PC-3 (cell line): ENCODE data around the gene MYH14. TPM values are rescaled to one million over a fixed set of nuclear protein-coding genes. Genes with fewer than 3 reads are reported as not detected.

Experiments
- ATAC-seq: fragments of 200-7000 bp; cut with Tn5 transposase; 2 replicates; pipeline ENCODE4 v1.9.1; 2020; ENCODE audit warnings: mild to moderate bottlenecking, moderate library complexity
- BruUV-seq: library from RNA; stranded (reverse); fragments of 400-500 nt; replicated peaks from 2 replicates; lab custom pipeline; 2021; lab: Mats Ljungman, UMichigan
- CTCF ChIA-PET: fragments of 300-600 bp; sonication (Branson Sonifier 250); formaldehyde crosslinking; loops from one replicate; lab custom pipeline; 2022; ENCODE audit warnings: antibody characterized with exemption; lab: Charles Lee
- POLR2A ChIA-PET: fragments of 300-600 bp; sonication (Branson Sonifier 250); formaldehyde crosslinking; loops from one replicate; lab custom pipeline; 2022; ENCODE audit warnings: antibody characterized with exemption; ENCODE audit not compliant: unreplicated experiment; lab: Charles Lee
- DNase-seq: peaks from one replicate; pipeline ENCODE4 v3.0.0-alpha.2; 2015
- H2AFZ ChIP-seq: fragments of 300-600 bp; sonication (generic); 2 replicates; pipeline ENCODE4 v1.6.0; 2016; ENCODE audit warnings: antibody characterized with exemption, low read length
- H3F3A ChIP-seq: fragments of 300-600 bp; sonication (generic); one replicate; pipeline ENCODE4 v1.6.0; 2017; ENCODE audit warnings: antibody characterized with exemption, low read length, control low read depth, mild to moderate bottlenecking; ENCODE audit not compliant: unreplicated experiment
- H3K27ac ChIP-seq: fragments of 300-600 bp; sonication (generic); 2 replicates; pipeline ENCODE4 v1.5.1; 2016; ENCODE audit warnings: mild to moderate bottlenecking, low read length
- H3K27me3 ChIP-seq: fragments of 300-600 bp; sonication (generic); 2 replicates; pipeline ENCODE4 v1.6.1; 2016; ENCODE audit warnings: low read length, mixed read lengths
- H3K36me3 ChIP-seq: fragments of 300-600 bp; sonication (generic); 2 replicates; pipeline ENCODE4 v1.6.1; 2016; ENCODE audit warnings: low read depth, mixed run types, low read length, mixed read lengths
- H3K4me1 ChIP-seq: fragments of 300-600 bp; sonication (generic); 2 replicates; pipeline ENCODE4 v1.5.1; 2016; ENCODE audit warnings: low read length; ENCODE audit not compliant: insufficient read depth
- H3K4me2 ChIP-seq: fragments of 300-600 bp; sonication (generic); 2 replicates; pipeline ENCODE4 v1.6.0; 2016; ENCODE audit warnings: low read length
- H3K4me3 ChIP-seq: fragments of 300-600 bp; sonication (generic); 2 replicates; pipeline ENCODE4 v1.5.1; 2016; ENCODE audit warnings: mild to moderate bottlenecking, low read length, mixed read lengths
- H3K79me2 ChIP-seq: fragments of 300-600 bp; sonication (generic); 2 replicates; pipeline ENCODE4 v1.6.1; 2017; ENCODE audit warnings: low read length, mixed read lengths
- H3K9ac ChIP-seq: fragments of 300-600 bp; sonication (generic); 2 replicates; pipeline ENCODE4 v1.6.0; 2016; ENCODE audit warnings: mild to moderate bottlenecking, low read length
- H3K9me2 ChIP-seq: fragments of 300-600 bp; sonication (generic); replicated peaks from 2 replicates; pipeline ENCODE4 v1.6.1; 2016; ENCODE audit warnings: mixed run types, low read length, mixed read lengths
- H3K9me3 ChIP-seq: fragments of 300-600 bp; sonication (generic); 2 replicates; pipeline ENCODE4 v1.6.1; 2016; ENCODE audit warnings: low read length, mixed read lengths
- H4K20me1 ChIP-seq: fragments of 300-600 bp; sonication (generic); 2 replicates; pipeline ENCODE4 v1.6.1; 2016; ENCODE audit warnings: low read length, mixed read lengths
- EZH2 ChIP-seq: fragments of 300-600 bp; sonication (generic); IDR thresholded peaks from one replicate; pipeline ENCODE4 v1.6.1; 2017; ENCODE audit warnings: antibody characterized with exemption, mild to moderate bottlenecking, low read length; ENCODE audit not compliant: unreplicated experiment
- EZH2phosphoT487 ChIP-seq: fragments of 300-600 bp; sonication (generic); IDR thresholded peaks from 2 replicates; pipeline ENCODE4 v1.6.1; 2018; ENCODE audit warnings: mild to moderate bottlenecking, antibody characterized with exemption, low read length, borderline replicate concordance
- intact Hi-C: fragments of 100-400 bp; cut with micrococcal nuclease; formaldehyde crosslinking; loops from 2 replicates; pipeline ENCODE4 v1.9.0; 2023
- total RNA-seq: library from RNA; depleted of rRNA; stranded (reverse); fragments of >200 nt; gene quantifications from 2 replicates; pipeline ENCODE4 v1.2.3, GENCODE V29; 2014
- TF ChIP-seq, protein P1 (sequence below): fragments of 300-600 bp; sonication (generic); conservative IDR thresholded peaks from 2 replicates; pipeline ENCODE4 v1.5.1; 2017; ENCODE audit warnings: antibody characterized with exemption, low read depth, mild to moderate bottlenecking, low read length

Gene MYH14
- total RNA-seq, 1 experiment from 2014 or later, result 20.2 TPM

DNA sequence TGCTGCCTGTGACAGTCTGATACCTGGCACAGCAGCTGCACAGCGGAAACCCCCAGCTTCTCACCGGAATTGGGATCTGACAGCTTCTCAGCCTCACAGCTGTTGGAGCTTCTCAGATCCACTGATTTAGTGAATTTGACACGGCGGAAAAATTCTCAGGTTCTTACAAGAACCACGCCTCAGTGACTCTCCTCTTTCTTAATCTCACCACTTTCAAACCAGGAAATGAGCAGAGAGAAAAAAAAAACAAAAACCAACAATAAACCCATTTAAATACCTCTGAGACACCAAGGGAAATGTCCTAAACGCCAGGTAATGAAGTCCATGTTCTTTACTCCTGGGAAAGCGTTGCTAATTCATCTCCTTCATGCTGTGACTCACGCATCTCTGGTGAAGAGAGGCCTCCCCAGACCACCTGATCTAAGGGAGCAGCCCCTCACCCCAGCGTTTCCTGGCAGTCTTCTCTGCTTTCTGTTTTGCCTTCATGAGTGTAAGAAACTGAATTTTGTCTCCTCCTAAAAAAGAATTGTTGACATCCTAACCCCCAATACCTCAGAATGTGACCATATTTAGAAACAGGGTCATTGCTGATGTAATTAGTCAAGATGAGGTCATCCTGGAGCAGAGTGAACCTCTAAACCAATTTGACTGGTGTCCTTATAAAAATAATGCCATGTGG, 24.4 kb upstream of the MYH14 start:
- ATAC-seq, result no peak
- TF ChIP-seq EZH2, result no peak
- TF ChIP-seq, protein P1, sequence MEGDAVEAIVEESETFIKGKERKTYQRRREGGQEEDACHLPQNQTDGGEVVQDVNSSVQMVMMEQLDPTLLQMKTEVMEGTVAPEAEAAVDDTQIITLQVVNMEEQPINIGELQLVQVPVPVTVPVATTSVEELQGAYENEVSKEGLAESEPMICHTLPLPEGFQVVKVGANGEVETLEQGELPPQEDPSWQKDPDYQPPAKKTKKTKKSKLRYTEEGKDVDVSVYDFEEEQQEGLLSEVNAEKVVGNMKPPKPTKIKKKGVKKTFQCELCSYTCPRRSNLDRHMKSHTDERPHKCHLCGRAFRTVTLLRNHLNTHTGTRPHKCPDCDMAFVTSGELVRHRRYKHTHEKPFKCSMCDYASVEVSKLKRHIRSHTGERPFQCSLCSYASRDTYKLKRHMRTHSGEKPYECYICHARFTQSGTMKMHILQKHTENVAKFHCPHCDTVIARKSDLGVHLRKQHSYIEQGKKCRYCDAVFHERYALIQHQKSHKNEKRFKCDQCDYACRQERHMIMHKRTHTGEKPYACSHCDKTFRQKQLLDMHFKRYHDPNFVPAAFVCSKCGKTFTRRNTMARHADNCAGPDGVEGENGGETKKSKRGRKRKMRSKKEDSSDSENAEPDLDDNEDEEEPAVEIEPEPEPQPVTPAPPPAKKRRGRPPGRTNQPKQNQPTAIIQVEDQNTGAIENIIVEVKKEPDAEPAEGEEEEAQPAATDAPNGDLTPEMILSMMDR, result no peak
- no peak for TF ChIP-seq EZH2phosphoT487
- Histone ChIP-seq H3F3A (no peaks in the 10 kb centered on the region), H3K9ac (no peak overlapping the region), H3K4me3 (no peak overlapping the region), H3K27ac (peak overlapping the region; percentile 13; the same call in 1 of the 2 replicates), H3K79me2 (no peaks in the 10 kb centered on the region), H3K27me3 (no peaks in the 10 kb centered on the region), H2AFZ (0 out of 2 replicates have a peak overlapping the region, but pooled peaks have one; percentile 14), H3K9me2 (no peaks in the 10 kb centered on the region), H3K9me3 (no peaks in the 10 kb centered on the region), H3K36me3 (no peaks in the 10 kb centered on the region), H4K20me1 (no peaks in the 10 kb centered on the region), H3K4me1 (peaks cover 9% of the 10 kb centered on the region), H3K4me2 (peak overlapping the region; percentile 19; the same call in 1 of the 2 replicates)
- ChIA-PET POLR2A (no interaction called here), CTCF (interaction anchor here (0.5 kb wide), 1 partner anchor 308 kb away, joined by 3 read pairs; no protein-coding TSS in a partner anchor)
- intact Hi-C loops, result no loop called here
- peak; percentile 27 for DNase-seq
- no TSS peak for BruUV-seq

DNA sequence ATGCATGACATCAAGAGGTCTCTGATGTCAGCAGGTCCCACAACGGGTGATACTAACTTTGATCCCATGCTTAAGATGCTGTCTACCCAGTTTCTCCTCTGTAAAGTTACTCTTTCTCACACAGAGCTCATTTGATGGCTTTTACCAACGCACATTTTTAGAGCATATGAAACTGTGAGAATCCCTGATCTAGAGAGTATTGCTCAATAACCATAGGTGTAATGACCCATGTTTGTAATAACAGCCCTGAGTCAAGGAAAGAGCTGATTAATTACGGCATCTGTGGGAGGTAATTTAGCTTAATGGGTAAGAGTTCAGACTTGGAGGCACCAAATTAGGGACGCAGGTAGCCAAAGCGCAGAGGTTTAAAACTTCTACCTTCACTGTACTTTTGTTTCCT, 22.3 kb upstream of the MYH14 start:
- POLR2A ChIA-PET, result no interaction called here
- BruUV-seq, result no TSS peak
- Histone ChIP-seq H3K4me1 (peaks cover 9% of the 10 kb centered on the region), H2AFZ (no peak overlapping the region), H3K4me2 (no peak overlapping the region), H3F3A (no peaks in the 10 kb centered on the region), H4K20me1 (no peaks in the 10 kb centered on the region), H3K79me2 (no peaks in the 10 kb centered on the region), H3K9ac (no peak overlapping the region), H3K9me2 (no peaks in the 10 kb centered on the region), H3K36me3 (no peaks in the 10 kb centered on the region), H3K27me3 (no peaks in the 10 kb centered on the region), H3K4me3 (no peak overlapping the region), H3K27ac (no peak overlapping the region), H3K9me3 (no peaks in the 10 kb centered on the region)
- intact Hi-C loops, result no loop called here
- ATAC-seq (no peak), DNase-seq (no peak)
- CTCF ChIA-PET, result interaction anchor here (0.5 kb wide), 1 partner anchor 147 kb away, joined by 3 read pairs; no protein-coding TSS in a partner anchor
- TF ChIP-seq, protein P1, result no peak
- TF ChIP-seq EZH2phosphoT487, result no peak
- no peak for TF ChIP-seq EZH2

DNA sequence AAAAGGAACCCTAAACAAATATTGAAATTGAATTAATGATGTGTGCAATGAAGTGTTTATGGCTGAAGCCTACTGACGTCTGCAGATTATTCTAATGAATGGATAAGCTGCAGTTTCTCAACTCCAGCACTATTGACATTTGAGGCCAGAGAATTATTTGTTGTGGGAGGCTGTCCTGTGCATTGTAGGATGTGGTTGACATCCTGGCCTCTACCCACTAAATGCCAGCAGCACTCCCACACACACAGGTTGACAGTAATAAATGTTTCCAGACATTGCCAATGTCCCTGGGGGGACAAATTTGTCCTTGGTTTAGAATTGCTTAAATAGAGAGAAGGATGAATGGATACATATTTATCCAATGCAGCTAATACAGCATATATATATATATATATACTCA, 19.2 kb upstream of the MYH14 start:
- Histone ChIP-seq H3K4me2 (no peak overlapping the region), H3K4me3 (no peak overlapping the region), H3K9me2 (no peaks in the 10 kb centered on the region), H3K9me3 (no peaks in the 10 kb centered on the region), H3K9ac (no peak overlapping the region), H4K20me1 (no peaks in the 10 kb centered on the region), H2AFZ (no peak overlapping the region), H3K27ac (no peak overlapping the region), H3K4me1 (peaks cover under 1% of the 10 kb centered on the region; the same call in 1 of the 2 replicates), H3K79me2 (no peaks in the 10 kb centered on the region), H3K36me3 (no peaks in the 10 kb centered on the region), H3K27me3 (peaks cover 1% of the 10 kb centered on the region; the same call in 1 of the 2 replicates), H3F3A (no peaks in the 10 kb centered on the region)
- ChIA-PET POLR2A (no interaction called here), CTCF (no interaction called here)
- intact Hi-C loops, result no loop called here
- ATAC-seq (peak; percentile 27; the same call in 1 of the 2 replicates), DNase-seq (peak; percentile 29)
- BruUV-seq, result no TSS peak
- TF ChIP-seq EZH2phosphoT487 (no peak), EZH2 (no peak)
- TF ChIP-seq, protein P1, result no peak
